Measurements from ENCODE around the gene LAMA5. TPM values are rescaled to one million over a fixed set of nuclear protein-coding genes. Genes with fewer than 3 reads are reported as not detected.
A peak's percentile ranks its signal among the peaks of the same experiment; 100 is the strongest.

Gene LAMA5
- total and polyA plus RNA-seq, 2 experiments from 2014 or later, result 201 to 298 TPM

DNA sequence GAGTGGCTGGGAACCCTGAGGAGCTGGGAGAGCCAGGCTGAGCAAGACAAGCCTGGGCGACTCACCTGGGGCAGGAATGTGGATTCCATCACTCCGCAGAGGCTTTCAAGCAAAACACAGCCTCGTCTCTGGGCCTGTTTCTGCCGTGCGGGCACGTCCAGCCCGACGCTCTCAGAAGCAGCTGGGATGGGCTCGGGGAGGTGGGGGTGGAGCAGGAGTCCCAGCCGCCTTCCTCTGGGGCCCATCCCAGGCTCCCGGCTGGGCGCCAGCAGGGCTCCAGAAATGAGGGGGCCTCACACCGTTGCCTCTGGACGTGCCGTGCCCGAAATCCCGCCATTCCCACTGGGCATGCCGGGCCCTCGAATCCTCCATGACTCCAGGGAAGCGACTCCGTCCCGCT, 11.1 kb upstream of the LAMA5 start:
- Mint-ChIP-seq H3K4me3 (no peak overlapping the region), H3K27ac (no peak overlapping the region)
- ATAC-seq, result peak; percentile 1; the same call in 2 of the 3 replicates

More for the DNA sequence above, 11.1 kb upstream of the LAMA5 start:
- Mint-ChIP-seq H3K36me3 (ENCODE audit: low read depth) (peaks cover 23% of the 10 kb centered on the region), H3K4me1 (peaks cover 36% of the 10 kb centered on the region), H3K27me3 (ENCODE audit: insufficient read depth, low read depth, poor library complexity) (peaks cover 23% of the 10 kb centered on the region), H3K9me3 (peaks cover 5% of the 10 kb centered on the region)
- H3K27me3 ChIP-seq (ENCODE audit: insufficient read depth), result no peaks in the 10 kb centered on the region
- TF ChIP-seq EZH2 (IDR thresholded peaks at IDR 0.05; ENCODE audit: low read depth, unreplicated experiment) (no peak), STAT1 (IDR thresholded peaks at IDR 0.05; ENCODE audit: unreplicated experiment) (no peak), ZNF114 (CRISPR knock-in tag; IDR thresholded peaks at IDR 0.05) (no peak), EZH2phosphoT487 (IDR thresholded peaks at IDR 0.05; ENCODE audit: unreplicated experiment) (no peak), JUNB (IDR thresholded peaks at IDR 0.05; ENCODE audit: unreplicated experiment) (no peak), NANOG (IDR thresholded peaks at IDR 0.05; ENCODE audit: borderline replicate concordance) (no peak), CREB1 (CRISPR knock-in tag; IDR thresholded peaks at IDR 0.05; ENCODE audit: low read depth) (no peak), ZNF331 (CRISPR knock-in tag; IDR thresholded peaks at IDR 0.05; ENCODE audit: low read depth) (no peak), POLR2AphosphoS5 (IDR thresholded peaks at IDR 0.05; ENCODE audit: low read depth) (no peak)
- TF ChIP-seq, protein P1, sequence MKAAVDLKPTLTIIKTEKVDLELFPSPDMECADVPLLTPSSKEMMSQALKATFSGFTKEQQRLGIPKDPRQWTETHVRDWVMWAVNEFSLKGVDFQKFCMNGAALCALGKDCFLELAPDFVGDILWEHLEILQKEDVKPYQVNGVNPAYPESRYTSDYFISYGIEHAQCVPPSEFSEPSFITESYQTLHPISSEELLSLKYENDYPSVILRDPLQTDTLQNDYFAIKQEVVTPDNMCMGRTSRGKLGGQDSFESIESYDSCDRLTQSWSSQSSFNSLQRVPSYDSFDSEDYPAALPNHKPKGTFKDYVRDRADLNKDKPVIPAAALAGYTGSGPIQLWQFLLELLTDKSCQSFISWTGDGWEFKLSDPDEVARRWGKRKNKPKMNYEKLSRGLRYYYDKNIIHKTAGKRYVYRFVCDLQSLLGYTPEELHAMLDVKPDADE (IDR thresholded peaks at IDR 0.05), result no peak
- TF ChIP-seq, protein P2, sequence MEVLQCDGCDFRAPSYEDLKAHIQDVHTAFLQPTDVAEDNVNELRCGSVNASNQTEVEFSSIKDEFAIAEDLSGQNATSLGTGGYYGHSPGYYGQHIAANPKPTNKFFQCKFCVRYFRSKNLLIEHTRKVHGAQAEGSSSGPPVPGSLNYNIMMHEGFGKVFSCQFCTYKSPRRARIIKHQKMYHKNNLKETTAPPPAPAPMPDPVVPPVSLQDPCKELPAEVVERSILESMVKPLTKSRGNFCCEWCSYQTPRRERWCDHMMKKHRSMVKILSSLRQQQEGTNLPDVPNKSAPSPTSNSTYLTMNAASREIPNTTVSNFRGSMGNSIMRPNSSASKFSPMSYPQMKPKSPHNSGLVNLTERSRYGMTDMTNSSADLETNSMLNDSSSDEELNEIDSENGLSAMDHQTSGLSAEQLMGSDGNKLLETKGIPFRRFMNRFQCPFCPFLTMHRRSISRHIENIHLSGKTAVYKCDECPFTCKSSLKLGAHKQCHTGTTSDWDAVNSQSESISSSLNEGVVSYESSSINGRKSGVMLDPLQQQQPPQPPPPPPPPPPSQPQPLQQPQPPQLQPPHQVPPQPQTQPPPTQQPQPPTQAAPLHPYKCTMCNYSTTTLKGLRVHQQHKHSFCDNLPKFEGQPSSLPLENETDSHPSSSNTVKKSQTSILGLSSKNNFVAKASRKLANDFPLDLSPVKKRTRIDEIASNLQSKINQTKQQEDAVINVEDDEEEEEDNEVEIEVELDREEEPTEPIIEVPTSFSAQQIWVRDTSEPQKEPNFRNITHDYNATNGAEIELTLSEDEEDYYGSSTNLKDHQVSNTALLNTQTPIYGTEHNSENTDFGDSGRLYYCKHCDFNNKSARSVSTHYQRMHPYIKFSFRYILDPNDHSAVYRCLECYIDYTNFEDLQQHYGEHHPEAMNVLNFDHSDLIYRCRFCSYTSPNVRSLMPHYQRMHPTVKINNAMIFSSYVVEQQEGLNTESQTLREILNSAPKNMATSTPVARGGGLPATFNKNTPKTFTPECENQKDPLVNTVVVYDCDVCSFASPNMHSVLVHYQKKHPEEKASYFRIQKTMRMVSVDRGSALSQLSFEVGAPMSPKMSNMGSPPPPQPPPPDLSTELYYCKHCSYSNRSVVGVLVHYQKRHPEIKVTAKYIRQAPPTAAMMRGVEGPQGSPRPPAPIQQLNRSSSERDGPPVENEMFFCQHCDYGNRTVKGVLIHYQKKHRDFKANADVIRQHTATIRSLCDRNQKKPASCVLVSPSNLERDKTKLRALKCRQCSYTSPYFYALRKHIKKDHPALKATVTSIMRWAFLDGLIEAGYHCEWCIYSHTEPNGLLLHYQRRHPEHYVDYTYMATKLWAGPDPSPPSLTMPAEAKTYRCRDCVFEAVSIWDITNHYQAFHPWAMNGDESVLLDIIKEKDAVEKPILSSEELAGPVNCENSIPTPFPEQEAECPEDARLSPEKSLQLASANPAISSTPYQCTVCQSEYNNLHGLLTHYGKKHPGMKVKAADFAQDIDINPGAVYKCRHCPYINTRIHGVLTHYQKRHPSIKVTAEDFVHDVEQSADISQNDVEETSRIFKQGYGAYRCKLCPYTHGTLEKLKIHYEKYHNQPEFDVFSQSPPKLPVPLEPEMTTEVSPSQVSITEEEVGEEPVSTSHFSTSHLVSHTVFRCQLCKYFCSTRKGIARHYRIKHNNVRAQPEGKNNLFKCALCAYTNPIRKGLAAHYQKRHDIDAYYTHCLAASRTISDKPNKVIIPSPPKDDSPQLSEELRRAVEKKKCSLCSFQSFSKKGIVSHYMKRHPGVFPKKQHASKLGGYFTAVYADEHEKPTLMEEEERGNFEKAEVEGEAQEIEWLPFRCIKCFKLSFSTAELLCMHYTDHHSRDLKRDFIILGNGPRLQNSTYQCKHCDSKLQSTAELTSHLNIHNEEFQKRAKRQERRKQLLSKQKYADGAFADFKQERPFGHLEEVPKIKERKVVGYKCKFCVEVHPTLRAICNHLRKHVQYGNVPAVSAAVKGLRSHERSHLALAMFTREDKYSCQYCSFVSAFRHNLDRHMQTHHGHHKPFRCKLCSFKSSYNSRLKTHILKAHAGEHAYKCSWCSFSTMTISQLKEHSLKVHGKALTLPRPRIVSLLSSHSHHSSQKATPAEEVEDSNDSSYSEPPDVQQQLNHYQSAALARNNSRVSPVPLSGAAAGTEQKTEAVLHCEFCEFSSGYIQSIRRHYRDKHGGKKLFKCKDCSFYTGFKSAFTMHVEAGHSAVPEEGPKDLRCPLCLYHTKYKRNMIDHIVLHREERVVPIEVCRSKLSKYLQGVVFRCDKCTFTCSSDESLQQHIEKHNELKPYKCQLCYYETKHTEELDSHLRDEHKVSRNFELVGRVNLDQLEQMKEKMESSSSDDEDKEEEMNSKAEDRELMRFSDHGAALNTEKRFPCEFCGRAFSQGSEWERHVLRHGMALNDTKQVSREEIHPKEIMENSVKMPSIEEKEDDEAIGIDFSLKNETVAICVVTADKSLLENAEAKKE (CRISPR knock-in tag; IDR thresholded peaks at IDR 0.05), result no peak
- TF ChIP-seq, protein P3, sequence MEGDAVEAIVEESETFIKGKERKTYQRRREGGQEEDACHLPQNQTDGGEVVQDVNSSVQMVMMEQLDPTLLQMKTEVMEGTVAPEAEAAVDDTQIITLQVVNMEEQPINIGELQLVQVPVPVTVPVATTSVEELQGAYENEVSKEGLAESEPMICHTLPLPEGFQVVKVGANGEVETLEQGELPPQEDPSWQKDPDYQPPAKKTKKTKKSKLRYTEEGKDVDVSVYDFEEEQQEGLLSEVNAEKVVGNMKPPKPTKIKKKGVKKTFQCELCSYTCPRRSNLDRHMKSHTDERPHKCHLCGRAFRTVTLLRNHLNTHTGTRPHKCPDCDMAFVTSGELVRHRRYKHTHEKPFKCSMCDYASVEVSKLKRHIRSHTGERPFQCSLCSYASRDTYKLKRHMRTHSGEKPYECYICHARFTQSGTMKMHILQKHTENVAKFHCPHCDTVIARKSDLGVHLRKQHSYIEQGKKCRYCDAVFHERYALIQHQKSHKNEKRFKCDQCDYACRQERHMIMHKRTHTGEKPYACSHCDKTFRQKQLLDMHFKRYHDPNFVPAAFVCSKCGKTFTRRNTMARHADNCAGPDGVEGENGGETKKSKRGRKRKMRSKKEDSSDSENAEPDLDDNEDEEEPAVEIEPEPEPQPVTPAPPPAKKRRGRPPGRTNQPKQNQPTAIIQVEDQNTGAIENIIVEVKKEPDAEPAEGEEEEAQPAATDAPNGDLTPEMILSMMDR (conservative IDR thresholded peaks at IDR 0.05; ENCODE audit: low read depth in 2 of 2), result no peak
- TF ChIP-seq, protein P4, sequence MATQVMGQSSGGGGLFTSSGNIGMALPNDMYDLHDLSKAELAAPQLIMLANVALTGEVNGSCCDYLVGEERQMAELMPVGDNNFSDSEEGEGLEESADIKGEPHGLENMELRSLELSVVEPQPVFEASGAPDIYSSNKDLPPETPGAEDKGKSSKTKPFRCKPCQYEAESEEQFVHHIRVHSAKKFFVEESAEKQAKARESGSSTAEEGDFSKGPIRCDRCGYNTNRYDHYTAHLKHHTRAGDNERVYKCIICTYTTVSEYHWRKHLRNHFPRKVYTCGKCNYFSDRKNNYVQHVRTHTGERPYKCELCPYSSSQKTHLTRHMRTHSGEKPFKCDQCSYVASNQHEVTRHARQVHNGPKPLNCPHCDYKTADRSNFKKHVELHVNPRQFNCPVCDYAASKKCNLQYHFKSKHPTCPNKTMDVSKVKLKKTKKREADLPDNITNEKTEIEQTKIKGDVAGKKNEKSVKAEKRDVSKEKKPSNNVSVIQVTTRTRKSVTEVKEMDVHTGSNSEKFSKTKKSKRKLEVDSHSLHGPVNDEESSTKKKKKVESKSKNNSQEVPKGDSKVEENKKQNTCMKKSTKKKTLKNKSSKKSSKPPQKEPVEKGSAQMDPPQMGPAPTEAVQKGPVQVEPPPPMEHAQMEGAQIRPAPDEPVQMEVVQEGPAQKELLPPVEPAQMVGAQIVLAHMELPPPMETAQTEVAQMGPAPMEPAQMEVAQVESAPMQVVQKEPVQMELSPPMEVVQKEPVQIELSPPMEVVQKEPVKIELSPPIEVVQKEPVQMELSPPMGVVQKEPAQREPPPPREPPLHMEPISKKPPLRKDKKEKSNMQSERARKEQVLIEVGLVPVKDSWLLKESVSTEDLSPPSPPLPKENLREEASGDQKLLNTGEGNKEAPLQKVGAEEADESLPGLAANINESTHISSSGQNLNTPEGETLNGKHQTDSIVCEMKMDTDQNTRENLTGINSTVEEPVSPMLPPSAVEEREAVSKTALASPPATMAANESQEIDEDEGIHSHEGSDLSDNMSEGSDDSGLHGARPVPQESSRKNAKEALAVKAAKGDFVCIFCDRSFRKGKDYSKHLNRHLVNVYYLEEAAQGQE (IDR thresholded peaks at IDR 0.05; ENCODE audit: unreplicated experiment), result no peak
- no peaks in the 10 kb centered on the region; the same call in 1 of the 2 replicates for H3K9me2 ChIP-seq (ENCODE audit: insufficient read depth)
- H3K4me2 ChIP-seq, result no peak overlapping the region; the same call in 1 of the 2 replicates
- peaks cover 17% of the 10 kb centered on the region; the same call in 1 of the 2 replicates for H3F3A ChIP-seq (replicated peaks; ENCODE audit: low read depth)
- H3K79me2 ChIP-seq (replicated peaks; ENCODE audit: insufficient read depth), result no peaks in the 10 kb centered on the region
- H3K36me3 ChIP-seq (ENCODE audit: insufficient read depth), result no peaks in the 10 kb centered on the region
- peaks cover 14% of the 10 kb centered on the region for H3K4me1 ChIP-seq (ENCODE audit: insufficient read depth)
- DNase-seq (ENCODE audit: low spot score), result no peak
- no peak overlapping the region for H3K4me3 ChIP-seq
- H2AFZ ChIP-seq, result no peak overlapping the region
- no peaks in the 10 kb centered on the region for H4K20me1 ChIP-seq (replicated peaks; ENCODE audit: insufficient read depth)
- H3K27ac ChIP-seq (ENCODE audit: low read depth), result 0 out of 2 replicates have a peak overlapping the region, but pooled peaks have one; percentile 59

Measured in GM23338 (cell line).